ENCODE data around the gene RFLNA.

RFLNA gene

DNA sequence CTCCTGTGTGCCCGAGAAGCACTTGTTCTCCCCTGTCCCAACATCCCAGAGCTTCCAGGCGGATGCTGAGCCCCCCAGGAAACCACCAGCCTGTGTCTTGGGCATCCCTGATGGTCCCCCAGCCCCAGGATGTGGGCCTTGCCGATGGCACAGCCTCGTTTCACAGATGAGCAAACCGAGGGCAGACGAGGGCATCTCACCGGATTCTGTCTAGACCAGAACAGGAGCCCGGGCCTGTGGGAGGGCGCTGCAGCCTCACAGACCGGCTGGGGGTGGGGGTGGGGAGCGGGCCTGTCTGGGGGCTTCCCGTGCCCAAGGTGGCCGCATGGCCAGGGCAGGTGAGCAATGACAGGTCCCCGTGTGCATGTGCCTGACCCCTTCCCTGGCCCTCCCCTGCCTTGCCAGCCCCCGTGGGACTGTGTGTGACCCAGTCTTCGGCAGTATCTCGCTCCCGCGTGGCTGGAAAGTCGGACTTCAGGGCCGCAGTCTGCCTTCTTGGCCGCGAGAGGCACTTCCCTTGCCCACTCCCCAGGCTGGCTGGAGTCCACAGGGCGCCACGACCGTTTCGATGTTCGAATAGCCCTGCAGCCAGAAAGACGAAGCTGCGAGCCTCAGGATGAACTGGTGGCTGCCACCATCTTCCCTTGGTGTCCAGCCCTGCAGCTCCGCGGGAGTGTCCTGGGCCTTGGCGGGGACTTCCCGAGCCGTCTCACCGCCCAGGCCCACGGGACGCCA lies 8.9 kb downstream of the RFLNA start:
- no peaks in the 10 kb centered on the region for H3K36me3 ChIP-seq (ENCODE audit: insufficient read depth, low read length)
- no peak overlapping the region for H3K9ac ChIP-seq (ENCODE audit: low read depth, low read length)
- H3K9me3 ChIP-seq (ENCODE audit: control insufficient read depth, insufficient read depth, low read length) = no peaks in the 10 kb centered on the region
- H3K4me1 ChIP-seq (ENCODE audit: insufficient read depth, low read length) = no peaks in the 10 kb centered on the region

DNA sequence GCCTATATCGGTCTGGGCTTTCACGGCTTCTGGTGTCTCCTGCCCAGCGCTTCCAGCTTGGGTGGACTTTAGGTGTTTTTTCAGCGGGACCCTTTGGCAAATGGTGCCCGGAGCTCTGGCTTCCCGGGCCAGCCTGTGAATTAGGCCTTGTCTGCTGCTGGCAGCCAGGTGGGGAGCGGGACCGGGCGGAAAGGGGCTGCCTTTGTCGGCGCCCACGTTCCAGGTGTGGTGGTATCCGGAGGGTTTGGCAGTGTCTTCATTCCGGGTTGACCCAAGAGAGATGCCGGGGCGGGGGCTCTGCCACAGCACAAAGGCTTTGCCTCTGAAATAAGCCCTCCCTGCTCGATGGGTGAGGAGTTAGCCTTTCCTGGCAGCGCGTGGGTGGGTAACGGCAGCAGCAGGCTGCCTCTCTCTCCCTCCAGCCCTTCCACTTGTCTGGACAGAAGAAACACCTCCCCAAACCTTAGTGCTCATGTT lies 9.5 kb downstream of the RFLNA start:
- H3K4me1 ChIP-seq (ENCODE audit: insufficient read depth, low read length) = no peaks in the 10 kb centered on the region
- H3K9ac ChIP-seq (ENCODE audit: low read depth, low read length) = no peak overlapping the region
- no peaks in the 10 kb centered on the region for H3K36me3 ChIP-seq (ENCODE audit: insufficient read depth, low read length)
- no peaks in the 10 kb centered on the region for H3K9me3 ChIP-seq (ENCODE audit: control insufficient read depth, insufficient read depth, low read length)

DNA sequence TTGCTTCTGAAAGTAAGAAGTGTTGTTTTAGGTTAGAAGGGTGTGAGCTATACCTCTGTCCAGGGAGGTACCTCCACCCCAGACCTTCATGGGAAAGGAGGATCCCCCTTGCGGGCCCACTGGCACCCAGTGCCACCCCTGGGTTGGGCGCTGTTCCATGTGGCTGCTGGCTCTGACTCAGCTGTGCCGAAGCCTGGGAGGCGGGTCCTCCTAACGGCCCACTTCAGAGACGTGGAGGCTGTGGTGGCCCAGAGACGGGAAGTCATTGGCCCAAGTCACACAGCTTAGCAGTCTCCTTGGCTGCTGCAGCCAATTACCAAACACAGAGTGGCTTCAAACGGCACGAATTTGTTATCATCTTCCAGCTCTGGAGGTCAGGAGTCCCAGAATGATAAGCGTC lies 10.2 kb downstream of the RFLNA start:
- Histone ChIP-seq H3K9ac (ENCODE audit: low read depth, low read length) (no peak overlapping the region), H3K36me3 (ENCODE audit: insufficient read depth, low read length) (no peaks in the 10 kb centered on the region), H3K4me1 (ENCODE audit: insufficient read depth, low read length) (no peaks in the 10 kb centered on the region), H3K9me3 (ENCODE audit: control insufficient read depth, insufficient read depth, low read length) (no peaks in the 10 kb centered on the region)

DNA sequence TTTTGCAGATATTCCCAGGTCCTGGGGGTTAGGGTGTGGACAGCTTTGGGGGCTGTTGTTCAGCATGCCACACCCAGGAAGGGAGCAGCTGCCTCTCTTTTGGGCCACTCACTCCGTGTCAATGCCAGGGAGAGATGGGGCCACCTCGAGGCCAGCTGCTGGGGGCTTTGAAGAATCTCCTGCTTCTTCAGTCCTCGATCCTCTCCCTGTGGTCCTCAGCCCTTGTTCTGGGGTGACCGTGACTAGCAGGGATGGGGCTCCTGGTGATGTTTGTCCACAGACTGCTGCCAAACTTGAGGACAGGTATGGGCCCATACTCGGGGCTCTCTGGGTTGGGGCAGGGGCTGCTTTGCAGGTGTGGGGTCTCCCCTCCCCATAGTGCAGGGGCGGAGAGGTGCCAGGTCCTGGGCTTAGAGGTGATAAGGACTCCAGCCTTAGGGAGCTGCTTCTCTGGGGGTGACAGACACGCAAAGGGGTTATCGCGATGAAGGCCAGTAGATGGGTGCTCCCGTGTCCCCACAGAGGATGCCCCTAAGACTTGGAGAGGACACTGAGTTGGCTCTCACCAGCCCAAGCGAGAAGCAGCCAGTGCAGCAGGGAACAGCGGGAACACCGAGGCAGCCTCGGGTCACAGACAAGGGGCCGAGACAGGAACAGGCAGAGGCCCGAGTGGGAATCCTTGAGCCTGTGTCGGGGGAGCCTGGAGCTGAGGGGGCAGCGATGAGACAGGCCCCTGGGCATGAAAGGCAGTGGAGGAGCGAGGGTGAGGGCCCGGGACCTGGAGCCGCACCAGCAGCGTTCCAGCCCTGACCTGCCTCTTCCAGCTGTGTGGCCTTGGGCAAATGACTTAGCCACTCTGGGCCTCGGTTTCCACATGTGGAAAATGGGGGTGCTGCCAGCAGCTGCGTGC lies 11.1 kb downstream of the RFLNA start:
- H3K4me1 ChIP-seq (ENCODE audit: insufficient read depth, low read length) = no peaks in the 10 kb centered on the region
- H3K36me3 ChIP-seq (ENCODE audit: insufficient read depth, low read length) = no peaks in the 10 kb centered on the region
- H3K9me3 ChIP-seq (ENCODE audit: control insufficient read depth, insufficient read depth, low read length) = no peaks in the 10 kb centered on the region
- no peak overlapping the region for H3K9ac ChIP-seq (ENCODE audit: low read depth, low read length)

DNA sequence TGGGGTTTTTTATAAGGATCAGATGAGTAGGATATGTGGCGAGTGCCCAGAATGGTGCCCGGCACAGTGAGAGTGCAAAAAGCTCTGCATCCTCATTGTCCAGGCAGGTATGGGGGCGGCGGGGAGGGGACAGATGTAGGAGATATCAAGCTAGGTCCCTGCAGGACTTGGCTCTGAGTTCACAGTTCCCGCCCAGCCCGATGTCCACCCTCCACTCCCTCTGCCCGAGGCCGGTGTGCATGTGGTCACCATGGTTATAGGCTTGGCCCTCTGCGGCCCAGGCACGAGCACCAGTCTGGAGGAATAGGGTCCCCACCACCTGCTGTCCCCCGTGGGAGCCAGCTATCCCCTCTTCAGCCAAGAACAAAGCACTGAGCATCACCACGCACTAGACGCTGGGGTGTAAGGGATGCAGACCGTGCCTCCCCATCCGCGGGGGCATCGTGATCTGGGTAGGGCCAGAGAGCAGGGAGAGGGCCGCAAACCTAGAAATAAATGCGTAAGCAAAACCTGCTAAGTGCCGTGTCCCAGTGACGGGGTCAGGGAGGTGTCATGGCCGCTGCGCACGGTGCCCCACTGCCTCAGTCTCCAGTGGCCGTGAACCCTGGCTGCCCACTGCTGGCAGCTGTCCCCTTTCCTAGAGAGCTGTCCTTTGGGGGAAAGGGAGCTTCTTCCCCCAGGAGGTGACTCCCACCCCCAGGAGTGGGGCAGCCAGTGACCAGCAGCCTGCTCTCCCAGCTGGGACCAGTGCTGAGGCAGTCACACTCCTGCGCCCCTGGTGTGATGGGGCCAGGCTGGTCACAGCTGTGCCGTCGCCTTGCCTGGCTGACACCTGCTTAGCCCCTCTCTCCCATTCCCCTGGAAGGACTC lies 12.0 kb downstream of the RFLNA start:
- no peaks in the 10 kb centered on the region for H3K36me3 ChIP-seq (ENCODE audit: insufficient read depth, low read length)
- H3K9ac ChIP-seq (ENCODE audit: low read depth, low read length) = no peak overlapping the region
- no peaks in the 10 kb centered on the region for H3K4me1 ChIP-seq (ENCODE audit: insufficient read depth, low read length)
- H3K9me3 ChIP-seq (ENCODE audit: control insufficient read depth, insufficient read depth, low read length) = no peaks in the 10 kb centered on the region

DNA sequence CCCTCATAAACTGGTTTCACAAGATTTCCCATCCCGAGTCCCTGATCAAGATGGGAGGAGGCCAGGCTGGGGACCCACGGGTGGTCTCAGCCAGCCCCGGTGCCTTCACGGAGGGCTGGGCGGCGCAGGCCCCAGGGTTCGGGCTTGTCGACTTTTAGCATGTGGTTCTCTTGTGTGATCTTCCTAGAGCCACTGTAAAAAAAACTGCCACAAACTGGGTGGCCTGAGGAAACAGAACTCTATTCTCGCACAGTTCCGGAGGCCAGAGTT lies 12.6 kb downstream of the RFLNA start:
- no peaks in the 10 kb centered on the region for H3K36me3 ChIP-seq (ENCODE audit: insufficient read depth, low read length)
- no peak overlapping the region for H3K9ac ChIP-seq (ENCODE audit: low read depth, low read length)
- no peaks in the 10 kb centered on the region for H3K9me3 ChIP-seq (ENCODE audit: control insufficient read depth, insufficient read depth, low read length)
- no peaks in the 10 kb centered on the region for H3K4me1 ChIP-seq (ENCODE audit: insufficient read depth, low read length)

DNA sequence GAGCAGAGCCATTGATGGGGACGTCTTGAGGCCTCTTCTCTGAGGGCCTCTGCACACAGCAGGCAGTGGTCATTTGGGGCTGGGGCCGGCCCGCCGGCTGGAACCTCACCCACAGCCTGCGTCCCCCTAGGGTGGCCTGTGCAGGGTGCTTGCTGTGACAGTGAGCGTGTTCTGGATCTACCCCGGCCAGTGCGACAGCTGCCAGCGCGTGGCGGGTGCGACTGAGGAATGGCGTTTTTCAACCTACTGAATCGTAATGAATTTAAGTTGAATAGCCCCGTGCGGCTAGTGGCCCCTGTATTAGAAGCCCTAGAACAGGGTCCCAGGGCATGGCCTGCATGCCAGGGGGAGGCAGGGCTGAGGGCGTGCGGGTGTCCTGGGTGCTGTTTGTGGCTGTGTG lies 13.8 kb downstream of the RFLNA start:
- Histone ChIP-seq H3K9ac (ENCODE audit: low read depth, low read length) (no peak overlapping the region), H3K36me3 (ENCODE audit: insufficient read depth, low read length) (no peaks in the 10 kb centered on the region), H3K4me1 (ENCODE audit: insufficient read depth, low read length) (no peaks in the 10 kb centered on the region), H3K9me3 (ENCODE audit: control insufficient read depth, insufficient read depth, low read length) (no peaks in the 10 kb centered on the region)

DNA sequence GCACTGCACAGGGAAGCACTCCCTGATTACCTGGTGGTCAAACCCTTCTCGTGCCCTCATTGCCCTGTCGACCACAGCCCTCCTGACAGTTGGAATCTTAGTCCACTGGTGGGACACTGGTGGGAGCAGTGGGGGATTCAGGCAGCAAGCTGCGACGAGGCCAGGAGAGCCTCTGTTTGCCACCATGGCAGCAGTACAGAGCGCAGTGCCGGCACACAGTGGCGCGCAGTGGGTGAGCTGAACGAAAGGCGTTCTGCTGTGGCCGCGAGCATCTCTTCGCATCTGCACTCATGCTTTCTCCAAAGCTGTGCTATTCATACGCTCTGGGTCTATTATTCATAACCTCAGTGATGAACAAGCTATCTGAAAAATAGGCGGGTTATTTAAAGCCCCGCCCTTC lies 14.3 kb downstream of the RFLNA start:
- Histone ChIP-seq H3K4me1 (ENCODE audit: insufficient read depth, low read length) (no peaks in the 10 kb centered on the region), H3K9me3 (ENCODE audit: control insufficient read depth, insufficient read depth, low read length) (no peaks in the 10 kb centered on the region), H3K36me3 (ENCODE audit: insufficient read depth, low read length) (no peaks in the 10 kb centered on the region), H3K9ac (ENCODE audit: low read depth, low read length) (no peak overlapping the region)

DNA sequence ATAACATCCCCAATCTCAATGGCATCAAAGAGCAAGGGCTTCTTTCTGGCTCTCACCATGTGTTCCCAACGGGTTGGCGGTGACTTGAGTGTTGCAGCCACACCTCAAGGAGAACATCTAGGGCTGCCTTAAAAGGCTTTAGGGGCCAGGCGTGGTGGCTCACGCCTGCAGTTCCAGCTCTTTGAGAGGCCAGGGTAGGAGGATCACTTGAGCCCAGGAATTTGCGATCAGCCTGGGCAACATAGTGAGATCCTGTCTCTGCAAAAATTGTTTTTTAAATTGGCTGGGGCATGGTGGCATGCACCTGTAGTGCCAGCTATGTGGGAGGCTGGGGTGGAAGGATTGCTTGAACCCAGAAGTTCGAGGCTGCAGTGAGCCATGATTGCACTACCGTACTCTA lies 14.9 kb downstream of the RFLNA start:
- no peak overlapping the region for H3K9ac ChIP-seq (ENCODE audit: low read depth, low read length)

DNA sequence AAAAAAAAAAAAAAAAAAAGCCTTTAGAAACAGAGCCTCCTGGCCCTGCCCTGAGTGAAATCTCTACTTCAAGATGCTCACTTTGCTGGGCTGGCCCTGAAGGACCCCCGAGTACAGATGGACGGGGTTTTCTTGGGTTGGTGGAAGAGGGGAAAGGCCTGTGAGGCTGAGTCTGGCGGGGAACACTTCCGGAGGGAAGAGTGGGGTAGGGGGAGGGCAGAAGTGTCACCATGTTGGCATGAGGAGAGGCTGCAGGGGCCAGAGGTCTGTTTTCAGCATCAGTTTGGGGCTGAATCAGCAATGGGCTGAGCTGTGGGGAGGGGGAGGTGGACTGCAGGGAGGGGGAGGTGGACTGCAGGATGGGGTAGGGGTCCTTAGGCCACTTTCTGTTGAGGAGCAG lies 15.3 kb downstream of the RFLNA start:
- no peaks in the 10 kb centered on the region for H3K9me3 ChIP-seq (ENCODE audit: control insufficient read depth, insufficient read depth, low read length)
- H3K36me3 ChIP-seq (ENCODE audit: insufficient read depth, low read length) = no peaks in the 10 kb centered on the region
- H3K9ac ChIP-seq (ENCODE audit: low read depth, low read length) = no peak overlapping the region
- no peaks in the 10 kb centered on the region for H3K4me1 ChIP-seq (ENCODE audit: insufficient read depth, low read length)

More for the DNA sequence above, 14.9 kb downstream of the RFLNA start:
- H3K4me1 ChIP-seq (ENCODE audit: insufficient read depth, low read length) = no peaks in the 10 kb centered on the region
- H3K9me3 ChIP-seq (ENCODE audit: control insufficient read depth, insufficient read depth, low read length) = no peaks in the 10 kb centered on the region
- H3K36me3 ChIP-seq (ENCODE audit: insufficient read depth, low read length) = no peaks in the 10 kb centered on the region

DNA sequence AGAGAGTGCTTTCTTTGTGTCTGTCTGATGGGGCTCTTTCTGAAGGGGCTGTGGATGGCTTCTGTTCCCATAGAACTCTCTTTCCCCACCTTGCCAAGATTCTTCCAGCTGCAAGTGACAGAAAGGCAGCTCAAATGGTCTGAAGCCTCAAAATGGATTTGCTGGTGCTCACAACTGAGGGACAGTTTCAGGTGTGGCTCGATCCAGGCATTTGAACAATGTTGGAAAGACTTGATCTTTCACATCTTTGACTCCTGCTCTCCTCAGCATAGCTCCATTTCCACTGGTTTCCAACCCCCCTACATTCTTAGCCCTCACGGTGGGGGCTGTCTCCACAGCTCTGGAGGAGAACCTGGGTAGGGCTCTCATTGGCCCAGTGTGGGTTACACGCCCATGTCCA lies 15.9 kb downstream of the RFLNA start:
- Histone ChIP-seq H3K9me3 (ENCODE audit: control insufficient read depth, insufficient read depth, low read length) (no peaks in the 10 kb centered on the region), H3K9ac (ENCODE audit: low read depth, low read length) (no peak overlapping the region), H3K36me3 (ENCODE audit: insufficient read depth, low read length) (no peaks in the 10 kb centered on the region)

DNA sequence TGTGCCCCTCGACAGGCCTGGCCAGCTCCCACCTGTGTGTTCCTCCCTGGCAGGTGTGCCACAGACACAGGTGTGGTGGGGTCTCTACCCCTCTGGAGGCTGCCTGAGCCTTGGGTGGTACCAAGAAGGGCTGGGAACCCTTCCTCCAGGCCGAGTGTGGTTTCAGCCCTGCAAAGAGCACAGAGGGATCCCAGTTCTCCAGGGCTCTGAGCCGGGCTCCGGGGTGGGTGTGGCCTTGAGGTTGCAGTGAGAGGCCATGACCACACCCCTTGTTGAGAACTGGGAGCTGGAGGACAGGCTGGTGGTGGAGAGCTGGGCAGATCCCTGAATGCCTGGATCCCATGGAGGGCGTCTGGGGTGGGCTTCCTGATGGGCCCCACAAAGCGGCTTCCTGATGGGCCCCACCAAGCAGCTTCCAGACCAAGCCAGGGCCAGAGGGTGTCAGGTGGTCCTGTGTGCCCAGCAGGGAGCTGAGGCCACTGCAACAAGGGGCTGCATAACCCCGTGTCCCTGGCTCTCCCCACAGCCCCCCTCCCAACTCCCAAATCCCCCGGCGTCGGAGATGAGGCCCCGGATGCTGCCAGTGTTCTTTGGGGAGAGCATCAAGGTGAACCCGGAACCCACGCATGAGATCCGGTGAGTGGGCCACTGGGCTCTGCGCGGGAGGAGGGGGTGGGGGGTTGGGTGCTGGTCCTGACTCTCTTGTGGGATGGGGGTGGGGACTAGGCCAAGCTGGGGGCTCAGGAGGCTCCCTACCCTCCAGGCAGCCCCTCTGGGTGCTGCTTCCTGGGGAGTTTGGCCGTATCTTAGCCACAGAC lies 16.6 kb downstream of the RFLNA start:
- Histone ChIP-seq H3K9ac (ENCODE audit: low read depth, low read length) (no peak overlapping the region), H3K4me1 (ENCODE audit: insufficient read depth, low read length) (no peaks in the 10 kb centered on the region; the same call in 1 of the 2 replicates), H3K9me3 (ENCODE audit: control insufficient read depth, insufficient read depth, low read length) (no peaks in the 10 kb centered on the region), H3K36me3 (ENCODE audit: insufficient read depth, low read length) (no peaks in the 10 kb centered on the region)

More for the DNA sequence above, 15.9 kb downstream of the RFLNA start:
- no peaks in the 10 kb centered on the region; the same call in 1 of the 2 replicates for H3K4me1 ChIP-seq (ENCODE audit: insufficient read depth, low read length)

DNA sequence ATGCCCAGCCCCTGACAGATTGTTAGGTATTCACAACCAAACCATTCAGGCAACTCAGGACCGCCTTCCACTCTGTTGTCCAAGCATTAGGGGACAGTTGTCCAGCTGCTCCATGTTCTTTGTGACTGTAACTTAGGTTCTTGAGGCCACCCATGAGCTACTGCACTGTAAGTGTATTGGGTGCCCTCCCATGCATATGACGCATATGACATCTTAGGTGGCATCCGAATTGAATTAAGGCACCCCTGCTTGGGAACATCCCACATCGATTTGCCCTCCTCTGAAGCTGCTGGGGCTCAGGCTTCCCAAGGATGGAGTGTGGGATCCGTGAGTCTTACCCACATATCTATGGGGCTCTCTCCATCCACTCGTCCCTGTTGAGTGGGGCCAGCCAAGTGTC lies 17.7 kb downstream of the RFLNA start:
- H3K4me1 ChIP-seq (ENCODE audit: insufficient read depth, low read length) = peaks cover 7% of the 10 kb centered on the region
- no peaks in the 10 kb centered on the region for H3K36me3 ChIP-seq (ENCODE audit: insufficient read depth, low read length)
- no peak overlapping the region for H3K9ac ChIP-seq (ENCODE audit: low read depth, low read length)
- no peaks in the 10 kb centered on the region for H3K9me3 ChIP-seq (ENCODE audit: control insufficient read depth, insufficient read depth, low read length)

DNA sequence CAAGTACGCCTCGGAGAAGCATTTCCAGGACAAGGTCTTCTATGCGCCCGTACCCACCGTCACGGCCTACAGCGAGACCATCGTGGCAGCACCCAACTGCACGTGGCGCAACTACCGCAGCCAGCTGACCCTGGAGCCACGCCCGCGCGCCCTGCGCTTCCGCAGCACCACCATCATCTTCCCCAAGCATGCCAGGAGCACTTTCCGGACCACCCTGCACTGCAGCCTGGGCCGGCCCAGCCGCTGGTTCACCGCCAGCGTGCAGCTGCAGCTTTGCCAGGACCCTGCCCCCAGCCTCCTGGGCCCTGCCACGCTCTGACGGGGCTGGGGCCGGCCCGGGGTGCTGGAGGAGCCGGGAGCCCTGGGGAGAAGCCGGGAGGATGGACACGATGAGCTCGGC lies 19.3 kb downstream of the RFLNA start:
- peaks cover 14% of the 10 kb centered on the region for H3K4me1 ChIP-seq (ENCODE audit: insufficient read depth, low read length)
- H3K9me3 ChIP-seq (ENCODE audit: control insufficient read depth, insufficient read depth, low read length) = no peaks in the 10 kb centered on the region
- no peaks in the 10 kb centered on the region for H3K36me3 ChIP-seq (ENCODE audit: insufficient read depth, low read length)
- no peak overlapping the region for H3K9ac ChIP-seq (ENCODE audit: low read depth, low read length)
